ENCODE measurements around the gene ECE2.

DNA sequence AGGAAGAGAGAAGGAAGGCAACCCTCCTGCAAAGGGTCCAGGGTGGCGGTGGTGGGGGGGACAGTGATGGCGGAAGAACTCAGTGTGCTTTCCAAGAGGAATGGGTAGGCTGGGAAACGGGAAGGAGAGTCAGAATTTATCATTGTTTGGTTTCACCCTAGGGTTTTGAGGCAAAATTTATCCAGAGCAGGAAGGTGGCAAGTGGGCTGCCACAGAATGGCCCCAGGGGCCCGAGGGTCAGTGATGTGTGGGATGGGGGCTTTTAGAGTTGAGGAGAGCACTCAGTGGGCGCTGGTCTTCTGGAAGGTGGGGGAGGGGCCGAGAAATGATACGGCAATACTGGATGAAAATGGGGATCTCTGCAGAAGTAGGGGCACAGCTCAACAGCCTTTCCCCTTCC is 62.2 kb downstream of the ECE2 start:
- no peak for TF ChIP-seq ZNF223 (tag by site-specific recombination; IDR thresholded peaks at IDR 0.05)
- TF ChIP-seq, protein P1, sequence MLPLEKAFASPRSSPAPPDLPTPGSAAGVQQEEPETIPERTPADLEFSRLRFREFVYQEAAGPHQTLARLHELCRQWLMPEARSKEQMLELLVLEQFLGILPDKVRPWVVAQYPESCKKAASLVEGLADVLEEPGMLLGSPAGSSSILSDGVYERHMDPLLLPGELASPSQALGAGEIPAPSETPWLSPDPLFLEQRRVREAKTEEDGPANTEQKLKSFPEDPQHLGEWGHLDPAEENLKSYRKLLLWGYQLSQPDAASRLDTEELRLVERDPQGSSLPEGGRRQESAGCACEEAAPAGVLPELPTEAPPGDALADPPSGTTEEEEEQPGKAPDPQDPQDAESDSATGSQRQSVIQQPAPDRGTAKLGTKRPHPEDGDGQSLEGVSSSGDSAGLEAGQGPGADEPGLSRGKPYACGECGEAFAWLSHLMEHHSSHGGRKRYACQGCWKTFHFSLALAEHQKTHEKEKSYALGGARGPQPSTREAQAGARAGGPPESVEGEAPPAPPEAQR (tag by site-specific recombination; IDR thresholded peaks at IDR 0.05) = no peak
- TF ChIP-seq, protein P2, sequence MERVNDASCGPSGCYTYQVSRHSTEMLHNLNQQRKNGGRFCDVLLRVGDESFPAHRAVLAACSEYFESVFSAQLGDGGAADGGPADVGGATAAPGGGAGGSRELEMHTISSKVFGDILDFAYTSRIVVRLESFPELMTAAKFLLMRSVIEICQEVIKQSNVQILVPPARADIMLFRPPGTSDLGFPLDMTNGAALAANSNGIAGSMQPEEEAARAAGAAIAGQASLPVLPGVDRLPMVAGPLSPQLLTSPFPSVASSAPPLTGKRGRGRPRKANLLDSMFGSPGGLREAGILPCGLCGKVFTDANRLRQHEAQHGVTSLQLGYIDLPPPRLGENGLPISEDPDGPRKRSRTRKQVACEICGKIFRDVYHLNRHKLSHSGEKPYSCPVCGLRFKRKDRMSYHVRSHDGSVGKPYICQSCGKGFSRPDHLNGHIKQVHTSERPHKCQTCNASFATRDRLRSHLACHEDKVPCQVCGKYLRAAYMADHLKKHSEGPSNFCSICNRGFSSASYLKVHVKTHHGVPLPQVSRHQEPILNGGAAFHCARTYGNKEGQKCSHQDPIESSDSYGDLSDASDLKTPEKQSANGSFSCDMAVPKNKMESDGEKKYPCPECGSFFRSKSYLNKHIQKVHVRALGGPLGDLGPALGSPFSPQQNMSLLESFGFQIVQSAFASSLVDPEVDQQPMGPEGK (tag by site-specific recombination; IDR thresholded peaks at IDR 0.05) = no peak
- TF ChIP-seq ZNF239 (tag by site-specific recombination; IDR thresholded peaks at IDR 0.05) = no peak
- TF ChIP-seq, protein P3, sequence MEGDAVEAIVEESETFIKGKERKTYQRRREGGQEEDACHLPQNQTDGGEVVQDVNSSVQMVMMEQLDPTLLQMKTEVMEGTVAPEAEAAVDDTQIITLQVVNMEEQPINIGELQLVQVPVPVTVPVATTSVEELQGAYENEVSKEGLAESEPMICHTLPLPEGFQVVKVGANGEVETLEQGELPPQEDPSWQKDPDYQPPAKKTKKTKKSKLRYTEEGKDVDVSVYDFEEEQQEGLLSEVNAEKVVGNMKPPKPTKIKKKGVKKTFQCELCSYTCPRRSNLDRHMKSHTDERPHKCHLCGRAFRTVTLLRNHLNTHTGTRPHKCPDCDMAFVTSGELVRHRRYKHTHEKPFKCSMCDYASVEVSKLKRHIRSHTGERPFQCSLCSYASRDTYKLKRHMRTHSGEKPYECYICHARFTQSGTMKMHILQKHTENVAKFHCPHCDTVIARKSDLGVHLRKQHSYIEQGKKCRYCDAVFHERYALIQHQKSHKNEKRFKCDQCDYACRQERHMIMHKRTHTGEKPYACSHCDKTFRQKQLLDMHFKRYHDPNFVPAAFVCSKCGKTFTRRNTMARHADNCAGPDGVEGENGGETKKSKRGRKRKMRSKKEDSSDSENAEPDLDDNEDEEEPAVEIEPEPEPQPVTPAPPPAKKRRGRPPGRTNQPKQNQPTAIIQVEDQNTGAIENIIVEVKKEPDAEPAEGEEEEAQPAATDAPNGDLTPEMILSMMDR (tag by site-specific recombination; IDR thresholded peaks at IDR 0.05) = no peak
- TF ChIP-seq, protein P4, sequence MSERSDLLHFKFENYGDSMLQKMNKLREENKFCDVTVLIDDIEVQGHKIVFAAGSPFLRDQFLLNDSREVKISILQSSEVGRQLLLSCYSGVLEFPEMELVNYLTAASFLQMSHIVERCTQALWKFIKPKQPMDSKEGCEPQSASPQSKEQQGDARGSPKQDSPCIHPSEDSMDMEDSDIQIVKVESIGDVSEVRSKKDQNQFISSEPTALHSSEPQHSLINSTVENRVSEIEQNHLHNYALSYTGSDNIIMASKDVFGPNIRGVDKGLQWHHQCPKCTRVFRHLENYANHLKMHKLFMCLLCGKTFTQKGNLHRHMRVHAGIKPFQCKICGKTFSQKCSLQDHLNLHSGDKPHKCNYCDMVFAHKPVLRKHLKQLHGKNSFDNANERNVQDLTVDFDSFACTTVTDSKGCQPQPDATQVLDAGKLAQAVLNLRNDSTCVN (tag by site-specific recombination; optimal IDR thresholded peaks at IDR 0.05) = no peak
- TF ChIP-seq ZNF24 (tag by site-specific recombination; IDR thresholded peaks at IDR 0.05) = no peak

All from HEK293 (cell line).